Thoracic aorta (tissue), 2 donors: Measurements from ENCODE around the gene ANKRD33B. TPM values are rescaled to one million over a fixed set of nuclear protein-coding genes. Genes with fewer than 3 reads are reported as not detected.
"Not testable (repeated sequence)": the region's sequence is repeated elsewhere in the genome, so short reads cannot be mapped to it uniquely, and the experiment has no call there.

Source experiments
- ATAC-seq: fragments of 150-250 bp; one replicate; pipeline ENCODE4 v1.8.0; 2017; ENCODE audit warnings: low read depth; ENCODE audit not compliant: insufficient number of reproducible peaks, low FRiP score
- DNase-seq: peaks from one replicate; pipeline ENCODE4 v3.0.0-alpha.2; 2020; ENCODE audit warnings: low spot score
- H3K27ac ChIP-seq, 2 donors: fragments of 200-600 bp; sonication (generic); 1 replicate in 1 of 2; 2 replicates in 1 of 2; pipeline ENCODE4 v1.5.1; 2016; ENCODE audit warnings: mild to moderate bottlenecking in 2 of 2, moderate library complexity in 2 of 2
- H3K27me3 ChIP-seq: fragments of 200-600 bp; sonication (generic); replicated peaks from 2 replicates; pipeline ENCODE4 v1.6.0; 2016; ENCODE audit warnings: mild to moderate bottlenecking; ENCODE audit not compliant: insufficient read depth
- H3K36me3 ChIP-seq: fragments of 200-600 bp; sonication (generic); one replicate; pipeline ENCODE4 v1.5.1; 2016
- H3K4me1 ChIP-seq, 2 donors: fragments of 200-600 bp; sonication (generic); 1 replicate in 1 of 2; 2 replicates in 1 of 2; pipeline versions ENCODE4 v1.5.1 to v1.6.0; 2016; ENCODE audit warnings: low read depth in 2 of 2, mild to moderate bottlenecking in 1 of 2; ENCODE audit not compliant: control insufficient read depth in 1 of 2
- H3K4me3 ChIP-seq: fragments of 200-600 bp; sonication (generic); 2 replicates; pipeline ENCODE4 v1.5.1; 2016; ENCODE audit warnings: mild to moderate bottlenecking
- H3K9me3 ChIP-seq: fragments of 200-600 bp; sonication (generic); 2 replicates; pipeline ENCODE4 v1.5.1; 2016
- CTCF ChIP-seq: fragments of 200-600 bp; sonication (generic); IDR thresholded peaks from one replicate; pipeline ENCODE4 v1.5.1; 2019; ENCODE audit warnings: antibody characterized with exemption
- total RNA-seq, 2 donors: library from RNA; depleted of rRNA; stranded (reverse); fragments of >200 nt; gene quantifications; one replicate each; pipeline versions ENCODE4 v1.1.0 to v1.2.3, GENCODE V29; 2016

ANKRD33B gene
- total RNA-seq, 2 donors from 2014 or later = 4.9 to 5.7 TPM

- no peak for TF ChIP-seq CTCF
- no peak overlapping the region for H3K4me3 ChIP-seq
- peaks cover 11 to 37% of the 10 kb centered on the region in 2 donors for H3K4me1 ChIP-seq
- H3K36me3 ChIP-seq = no peaks in the 10 kb centered on the region
- H3K27ac ChIP-seq = peak overlapping the region in 1 of 2 donors; percentile 25
- no peaks in the 10 kb centered on the region for H3K9me3 ChIP-seq
- H3K27me3 ChIP-seq = no peaks in the 10 kb centered on the region
- DNase-seq (no peak), ATAC-seq (no peak)
Observed at GRCh38 chr5:10607023-10607665, 43.3 kb downstream of the ANKRD33B start.

GRCh38 chr5:10607666-10608073, 43.8 kb downstream of the ANKRD33B start:
- no peak for TF ChIP-seq CTCF
- no peak for DNase-seq
- Histone ChIP-seq H3K27ac (peak overlapping the region; percentile 17 to 25), H3K9me3 (no peaks in the 10 kb centered on the region), H3K4me1 (peaks cover 11 to 32% of the 10 kb centered on the region in 2 donors), H3K27me3 (no peaks in the 10 kb centered on the region), H3K4me3 (peak overlapping the region; percentile 31), H3K36me3 (no peaks in the 10 kb centered on the region)
- ATAC-seq = peak; percentile 67

GRCh38 chr5:10608081-10608480, 44.2 kb downstream of the ANKRD33B start:
- not testable (repeated sequence) for DNase-seq, ATAC-seq, H3K27me3 ChIP-seq, H3K36me3 ChIP-seq, H3K9me3 ChIP-seq
- H3K4me3 ChIP-seq = peak overlapping the region; percentile 31
- peaks cover 11 to 28% of the 10 kb centered on the region in 2 donors for H3K4me1 ChIP-seq
- peak overlapping the region; percentile 17 to 25 for H3K27ac ChIP-seq

- TF ChIP-seq CTCF = no peak
- Histone ChIP-seq H3K27me3 (no peaks in the 10 kb centered on the region), H3K36me3 (no peaks in the 10 kb centered on the region), H3K4me1 (peaks cover 11 to 28% of the 10 kb centered on the region in 2 donors), H3K9me3 (no peaks in the 10 kb centered on the region), H3K4me3 (no peak overlapping the region), H3K27ac (no peak overlapping the region)
- ATAC-seq (no peak), DNase-seq (no peak)
Observed at GRCh38 chr5:10610058-10610457, 46.2 kb downstream of the ANKRD33B start.

- Histone ChIP-seq H3K36me3 (no peaks in the 10 kb centered on the region), H3K27me3 (no peaks in the 10 kb centered on the region), H3K4me3 (no peak overlapping the region), H3K27ac (no peak overlapping the region), H3K4me1 (peaks cover 11 to 28% of the 10 kb centered on the region in 2 donors), H3K9me3 (no peaks in the 10 kb centered on the region)
- DNase-seq (no peak), ATAC-seq (no peak)
- no peak for TF ChIP-seq CTCF
Observed at GRCh38 chr5:10611290-10611689, 47.4 kb downstream of the ANKRD33B start.

- Histone ChIP-seq H3K4me3 (no peak overlapping the region), H3K36me3 (no peaks in the 10 kb centered on the region), H3K9me3 (no peaks in the 10 kb centered on the region), H3K27me3 (no peaks in the 10 kb centered on the region), H3K27ac (no peak overlapping the region), H3K4me1 (peaks cover 10 to 22% of the 10 kb centered on the region in 2 donors)
- DNase-seq = no peak
- TF ChIP-seq CTCF = no peak
- no peak for ATAC-seq
Observed at GRCh38 chr5:10612251-10612650, 48.4 kb downstream of the ANKRD33B start.
